ENCODE measurements around the gene MYL6. TPM values are rescaled to one million over a fixed set of nuclear protein-coding genes. Genes with fewer than 3 reads are reported as not detected.
"Not testable (repeated sequence)": the region's sequence is repeated elsewhere in the genome, so short reads cannot be mapped to it uniquely, and the experiment has no call there.

Gene MYL6
- total RNA-seq, 1 experiment from 2014 or later = 3,182 TPM

GRCh38 chr12:56156464-56157200 lies 1.5 kb upstream of the MYL6 start:
- DNase-seq (ENCODE audit: low read depth) = not testable (repeated sequence)

DNA sequence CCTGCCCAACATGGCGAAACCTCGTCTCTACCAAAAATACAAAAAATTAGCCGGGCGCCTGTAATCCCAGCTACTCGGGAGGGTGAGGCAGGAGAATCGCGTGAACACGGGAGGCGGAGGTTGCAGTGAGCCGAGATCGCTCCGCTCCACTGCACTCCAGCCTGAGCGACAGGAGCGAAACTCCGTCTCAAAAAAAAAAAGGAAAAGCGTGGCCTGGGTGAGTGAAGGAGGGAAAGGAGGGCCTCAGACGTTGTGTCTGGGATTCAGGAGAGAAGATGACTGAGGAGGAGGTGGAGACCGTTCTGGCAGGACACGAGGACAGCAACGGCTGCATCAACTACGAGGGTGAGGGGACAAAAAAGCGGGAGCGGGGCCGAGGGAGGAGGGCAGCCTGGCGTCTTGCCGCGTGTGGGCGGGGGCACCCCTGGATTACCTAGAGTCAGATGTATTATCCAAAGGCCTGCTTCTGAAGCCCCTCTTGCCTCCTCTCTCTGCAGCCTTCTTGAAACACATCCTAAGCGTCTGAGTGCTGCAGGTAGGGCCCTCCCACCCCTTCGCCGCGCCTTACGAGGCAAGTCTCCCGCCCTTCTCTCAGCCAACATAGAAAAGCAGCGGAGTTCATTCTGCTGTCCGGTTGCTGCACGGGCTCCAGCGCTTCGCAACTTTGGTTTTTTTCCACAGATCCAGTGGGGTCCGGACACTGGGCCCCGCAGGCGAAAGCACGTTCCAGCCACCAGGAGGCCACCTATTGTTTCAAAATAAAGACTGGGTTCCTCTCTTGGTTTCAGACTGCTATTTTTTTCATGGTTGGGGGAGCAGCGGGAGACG lies 744 bp upstream of the MYL6 start:
- peak; percentile 84 for DNase-seq (ENCODE audit: low read depth)

DNA sequence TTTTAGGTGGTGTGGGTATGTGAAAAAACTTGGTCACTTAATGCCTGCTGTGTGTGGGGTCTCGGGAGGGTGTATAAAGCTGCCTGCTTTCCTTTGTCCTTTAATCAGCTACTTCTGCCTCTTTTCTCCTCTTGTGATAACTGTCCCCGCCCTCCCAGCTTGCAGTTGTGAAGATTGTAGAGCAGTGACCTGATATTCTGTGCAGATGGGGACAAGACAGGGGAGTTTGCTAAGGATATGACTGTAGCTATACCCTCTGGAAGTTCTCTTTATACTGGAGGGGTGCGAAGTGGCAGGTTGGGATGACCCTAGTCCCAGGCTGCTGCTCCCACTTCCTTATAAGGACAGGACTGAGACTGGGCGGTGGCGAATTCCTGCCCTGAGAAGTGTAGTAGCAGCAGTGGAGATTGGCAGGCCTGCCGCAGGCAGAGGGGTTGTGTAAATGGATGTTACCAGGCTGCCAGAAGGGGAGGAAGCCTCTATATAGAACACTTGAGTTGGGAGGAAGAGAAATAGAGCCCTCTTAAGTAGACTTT lies 835 bp downstream of the MYL6 start:
- DNase-seq (ENCODE audit: low read depth) = peak; percentile 85

GRCh38 chr12:56159482-56160192 lies 1.5 kb downstream of the MYL6 start:
- DNase-seq (ENCODE audit: low read depth) = no peak

GRCh38 chr12:56160193-56160763 lies 2.1 kb downstream of the MYL6 start:
- peak; percentile 38 for DNase-seq (ENCODE audit: low read depth)

- no peak for DNase-seq (ENCODE audit: low read depth)
These were observed 2.9 kb downstream of the MYL6 start for GRCh38 chr12:56160894-56161689.

DNA sequence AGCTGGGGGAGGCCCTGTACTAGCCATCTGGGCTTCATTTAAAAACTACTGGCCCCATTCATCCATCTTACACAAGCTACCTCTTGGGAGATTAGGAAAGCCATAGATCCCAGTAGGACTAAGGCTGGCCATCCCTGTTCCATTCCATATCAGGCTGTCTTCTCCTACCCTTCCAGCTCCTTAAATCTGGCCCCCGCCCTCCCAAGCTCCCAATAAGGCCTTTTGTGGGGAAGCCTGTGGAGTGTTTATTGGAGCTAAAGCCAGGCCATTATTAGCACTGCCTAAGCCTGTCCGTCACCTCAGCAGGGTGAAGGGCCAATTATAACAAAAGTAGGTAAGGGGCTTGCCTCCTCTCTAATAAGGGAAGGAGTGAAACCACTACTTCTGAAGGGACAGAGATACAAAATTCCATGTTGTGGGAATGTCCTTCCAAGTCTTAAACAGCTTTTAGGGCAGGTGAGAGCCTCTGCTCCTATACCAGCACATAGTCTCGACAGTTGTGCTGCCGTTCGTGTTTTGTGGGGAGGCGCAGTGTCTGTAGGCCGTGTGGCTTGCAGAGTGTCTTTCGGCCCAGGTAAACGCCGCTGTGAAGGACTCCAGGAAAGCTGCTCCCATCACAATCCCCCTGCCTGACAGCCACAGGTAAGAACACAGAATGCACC lies 3.7 kb downstream of the MYL6 start:
- no peak for DNase-seq (ENCODE audit: low read depth)

GRCh38 chr12:56162468-56163290 lies 4.5 kb downstream of the MYL6 start:
- no peak for DNase-seq (ENCODE audit: low read depth)

GRCh38 chr12:56163533-56164344 lies 5.6 kb downstream of the MYL6 start:
- DNase-seq (ENCODE audit: low read depth) = no peak

- no peak for DNase-seq (ENCODE audit: low read depth)
These were observed 6.2 kb downstream of the MYL6 start for GRCh38 chr12:56164345-56164729.

DNA sequence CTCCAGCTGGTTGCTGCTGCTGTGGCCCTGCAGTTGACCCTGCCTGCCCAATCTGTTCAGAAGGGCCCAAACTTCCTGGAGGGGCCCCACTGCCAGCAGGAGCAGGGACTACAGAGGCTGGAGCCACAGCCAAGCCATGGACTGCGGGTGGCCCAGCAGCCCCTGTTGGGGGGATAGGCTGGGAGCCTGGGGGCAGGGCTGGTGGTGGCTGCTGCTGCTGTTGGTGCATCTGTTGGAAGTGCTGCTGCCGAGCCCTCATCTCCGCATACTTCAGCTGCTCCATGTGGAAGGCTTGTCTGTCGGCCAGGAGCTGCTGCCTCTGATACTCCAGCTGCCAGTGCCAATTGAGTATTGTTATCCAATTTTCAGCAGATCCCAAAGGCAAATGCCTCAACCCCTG lies 7.2 kb downstream of the MYL6 start:
- no peak for DNase-seq (ENCODE audit: low read depth)

DNA sequence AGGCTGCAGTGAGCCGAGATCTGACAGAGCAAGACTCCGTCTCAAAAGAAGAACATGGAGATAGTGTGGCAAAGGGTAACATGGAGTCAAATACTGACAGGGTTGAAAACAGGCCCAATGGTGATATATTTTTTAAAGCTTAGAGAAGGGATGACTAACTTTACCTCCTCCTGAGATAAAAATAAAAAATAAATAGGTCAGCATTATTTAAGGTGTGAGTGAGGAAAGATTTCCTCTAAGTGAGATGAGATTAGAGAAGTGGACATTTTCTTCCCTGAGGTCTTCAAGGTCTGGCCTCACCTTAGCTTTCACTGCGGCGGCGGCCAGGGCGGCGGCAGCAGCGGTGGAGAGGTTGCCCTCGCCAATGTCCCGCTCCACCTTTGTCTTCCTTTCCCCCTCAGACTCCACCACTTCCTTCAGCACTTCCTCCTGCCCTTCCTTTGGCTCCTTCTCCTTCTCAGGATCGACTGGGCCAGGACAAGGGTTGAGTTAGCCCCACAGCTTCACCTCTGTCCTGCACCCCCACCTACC lies 11.1 kb downstream of the MYL6 start:
- no peak for DNase-seq (ENCODE audit: low read depth)

DNA sequence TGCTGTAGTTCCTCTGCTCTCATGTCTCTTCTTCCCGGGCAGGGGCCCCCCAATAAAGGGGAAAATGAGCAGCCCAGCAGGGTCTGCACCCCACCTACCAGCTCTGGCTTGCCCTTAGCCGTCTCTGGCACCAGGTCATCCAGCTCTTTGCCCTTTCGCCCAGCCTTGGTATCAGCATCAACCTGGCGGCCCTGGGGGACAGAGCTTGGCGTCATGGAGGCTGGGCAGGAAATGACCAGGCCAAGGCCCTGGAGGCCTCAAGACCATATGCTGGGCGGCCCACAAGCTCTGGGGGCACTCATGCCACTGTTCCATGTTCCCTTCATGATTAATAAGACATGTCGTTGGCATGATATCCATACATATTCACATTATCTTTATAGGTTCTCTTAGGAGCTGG lies 14.7 kb downstream of the MYL6 start:
- no peak for DNase-seq (ENCODE audit: low read depth)

DNA sequence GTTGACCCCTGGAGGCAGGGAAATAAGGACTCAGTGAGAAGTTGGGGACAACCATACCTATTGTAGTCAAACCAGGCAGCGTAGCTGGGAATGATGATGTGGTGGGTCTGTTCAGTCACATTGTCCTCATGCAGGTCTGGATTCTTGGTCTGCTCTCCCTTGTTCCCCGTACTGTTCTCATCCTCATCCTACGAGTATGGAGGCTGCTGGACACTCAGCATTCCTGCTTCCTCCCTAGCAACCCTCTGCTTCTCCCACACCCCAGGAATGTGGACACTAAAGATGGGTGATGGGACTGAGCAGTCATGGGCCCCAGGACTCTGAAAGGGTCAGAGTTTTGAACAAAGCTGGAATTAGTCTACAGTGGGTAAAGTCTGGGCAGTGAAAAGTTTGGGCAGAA lies 20.2 kb downstream of the MYL6 start:
- DNase-seq (ENCODE audit: low read depth) = no peak

GRCh38 chr12:56186957-56187356 lies 28.8 kb downstream of the MYL6 start:
- DNase-seq (ENCODE audit: low read depth) = no peak

GRCh38 chr12:56188131-56188777 lies 30.1 kb downstream of the MYL6 start:
- no peak for DNase-seq (ENCODE audit: low read depth)

- DNase-seq (ENCODE audit: low read depth) = no peak
These were observed 30.6 kb downstream of the MYL6 start for GRCh38 chr12:56188778-56189098.
